ENCODE measurements around the gene HAPLN2. TPM values are rescaled to one million over a fixed set of nuclear protein-coding genes. Genes with fewer than 3 reads are reported as not detected.
A peak's percentile ranks its signal among the peaks of the same experiment; 100 is the strongest.

Gene HAPLN2
- total and polyA plus RNA-seq, 2 donors = 0.09 to 0.50 TPM

GRCh38 chr1:156638189-156638985 is 19.2 kb downstream of the HAPLN2 start:
- Histone ChIP-seq H3K36me3 (ENCODE audit: control insufficient read depth in 2 of 2, insufficient read depth in 2 of 2, low read length in 1 of 2) (no peaks in the 10 kb centered on the region), H3K27ac (ENCODE audit: low read depth in 1 of 2, low read length in 1 of 2) (no peak overlapping the region), H3K4me1 (ENCODE audit: control insufficient read depth in 2 of 2, insufficient read depth in 2 of 2, low read length in 2 of 2) (no peaks in the 10 kb centered on the region), H3K4me3 (ENCODE audit: low read length in 2 of 2) (no peak overlapping the region), H3K9me3 (ENCODE audit: control insufficient read depth in 2 of 2, insufficient read depth in 1 of 2, low read length in 1 of 2) (peaks cover 0 to 4% of the 10 kb centered on the region in 2 donors), H3K27me3 (ENCODE audit: control insufficient read depth in 2 of 2, insufficient read depth in 1 of 2, low read length in 1 of 2) (peaks cover 56 to 93% of the 10 kb centered on the region in 2 donors)
- 82% methylated on average over 8 of the region's 8 CpGs for WGBS
- DNase-seq (ENCODE audit: low read depth in 6 of 9, low spot score in 9 of 9) = no peak

DNA sequence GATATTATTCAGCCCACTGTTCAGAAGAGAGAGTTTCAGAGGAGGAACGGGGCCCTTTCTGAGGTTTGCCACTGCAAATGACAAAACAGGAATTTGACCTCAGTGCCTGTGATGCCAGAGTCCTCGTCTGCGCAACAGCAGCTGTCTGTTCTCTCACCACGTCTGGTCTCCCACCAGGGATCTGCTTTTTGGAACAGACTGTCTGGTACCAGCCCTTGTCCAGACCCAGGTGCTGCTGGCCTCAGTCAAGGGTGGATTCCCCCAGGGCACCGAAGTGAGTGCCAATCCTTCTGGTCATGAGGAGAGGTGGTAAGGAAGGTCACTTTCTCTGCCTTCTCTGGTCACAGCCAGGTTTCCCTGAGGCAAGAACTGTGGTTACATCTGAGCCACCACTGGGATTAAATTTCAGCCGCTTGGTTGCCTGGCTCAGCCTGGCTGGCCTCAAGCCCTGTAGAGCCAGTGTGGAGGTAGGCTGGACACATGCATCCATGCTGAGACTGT is 20.4 kb downstream of the HAPLN2 start:
- Histone ChIP-seq H3K27me3 (ENCODE audit: control insufficient read depth in 2 of 2, insufficient read depth in 1 of 2, low read length in 1 of 2) (peaks cover 61 to 93% of the 10 kb centered on the region in 2 donors), H3K27ac (ENCODE audit: low read depth in 1 of 2, low read length in 1 of 2) (no peak overlapping the region)
- 72% methylated on average over 6 of the region's 6 CpGs for WGBS

GRCh38 chr1:156640842-156641706 is 21.9 kb downstream of the HAPLN2 start:
- Histone ChIP-seq H3K9me3 (ENCODE audit: control insufficient read depth in 2 of 2, insufficient read depth in 1 of 2, low read length in 1 of 2) (peaks cover 0 to 4% of the 10 kb centered on the region in 2 donors), H3K36me3 (ENCODE audit: control insufficient read depth in 2 of 2, insufficient read depth in 2 of 2, low read length in 1 of 2) (no peaks in the 10 kb centered on the region), H3K27ac (ENCODE audit: low read depth in 1 of 2, low read length in 1 of 2) (no peak overlapping the region), H3K27me3 (ENCODE audit: control insufficient read depth in 2 of 2, insufficient read depth in 1 of 2, low read length in 1 of 2) (peaks cover 69 to 95% of the 10 kb centered on the region in 2 donors), H3K4me3 (ENCODE audit: low read length in 2 of 2) (no peak overlapping the region), H3K4me1 (ENCODE audit: control insufficient read depth in 2 of 2, insufficient read depth in 2 of 2, low read length in 2 of 2) (peaks cover 0 to 2% of the 10 kb centered on the region in 2 donors)
- 43% methylated on average over 6 of the region's 6 CpGs for WGBS
- no peak for DNase-seq (ENCODE audit: low read depth in 6 of 9, low spot score in 9 of 9)

More for the DNA sequence above, 20.4 kb downstream of the HAPLN2 start:
- Histone ChIP-seq H3K4me1 (ENCODE audit: control insufficient read depth in 2 of 2, insufficient read depth in 2 of 2, low read length in 2 of 2) (peaks cover 0 to 2% of the 10 kb centered on the region in 2 donors), H3K36me3 (ENCODE audit: control insufficient read depth in 2 of 2, insufficient read depth in 2 of 2, low read length in 1 of 2) (no peaks in the 10 kb centered on the region), H3K9me3 (ENCODE audit: control insufficient read depth in 2 of 2, insufficient read depth in 1 of 2, low read length in 1 of 2) (peaks cover 0 to 4% of the 10 kb centered on the region in 2 donors), H3K4me3 (ENCODE audit: low read length in 2 of 2) (no peak overlapping the region)
- DNase-seq (ENCODE audit: low read depth in 6 of 9, low spot score in 9 of 9) = no peak

- Histone ChIP-seq H3K9me3 (ENCODE audit: control insufficient read depth in 2 of 2, insufficient read depth in 1 of 2, low read length in 1 of 2) (peaks cover 0 to 4% of the 10 kb centered on the region in 2 donors), H3K4me1 (ENCODE audit: control insufficient read depth in 2 of 2, insufficient read depth in 2 of 2, low read length in 2 of 2) (peaks cover 0 to 2% of the 10 kb centered on the region in 2 donors), H3K27ac (ENCODE audit: low read depth in 1 of 2, low read length in 1 of 2) (no peak within 1 kb of the TSS), H3K4me3 (ENCODE audit: low read length in 2 of 2) (peak within 1 kb of the TSS in 1 of 2 donors; percentile 34), H3K36me3 (ENCODE audit: control insufficient read depth in 2 of 2, insufficient read depth in 2 of 2, low read length in 1 of 2) (no peaks in the 10 kb centered on the region), H3K27me3 (ENCODE audit: control insufficient read depth in 2 of 2, insufficient read depth in 1 of 2, low read length in 1 of 2) (peaks cover 74 to 97% of the 10 kb centered on the region in 2 donors)
- no peak for DNase-seq (ENCODE audit: low read depth in 6 of 9, low spot score in 9 of 9)
- WGBS = 1% methylated on average over 46 of the region's 46 CpGs
These were observed 22.6 kb downstream of the HAPLN2 start, which contains the start of gene BCAN for GRCh38 chr1:156641761-156642264. Gene BCAN, plus strand, starts transcription at chr1:156642117. Its CDS starts 3,938 bp downstream, at chr1:156646055.

- peaks cover 0 to 2% of the 10 kb centered on the region in 2 donors for H3K4me1 ChIP-seq (ENCODE audit: control insufficient read depth in 2 of 2, insufficient read depth in 2 of 2, low read length in 2 of 2)
These were observed 23.2 kb downstream of the HAPLN2 start for GRCh38 chr1:156642265-156643048.

DNA sequence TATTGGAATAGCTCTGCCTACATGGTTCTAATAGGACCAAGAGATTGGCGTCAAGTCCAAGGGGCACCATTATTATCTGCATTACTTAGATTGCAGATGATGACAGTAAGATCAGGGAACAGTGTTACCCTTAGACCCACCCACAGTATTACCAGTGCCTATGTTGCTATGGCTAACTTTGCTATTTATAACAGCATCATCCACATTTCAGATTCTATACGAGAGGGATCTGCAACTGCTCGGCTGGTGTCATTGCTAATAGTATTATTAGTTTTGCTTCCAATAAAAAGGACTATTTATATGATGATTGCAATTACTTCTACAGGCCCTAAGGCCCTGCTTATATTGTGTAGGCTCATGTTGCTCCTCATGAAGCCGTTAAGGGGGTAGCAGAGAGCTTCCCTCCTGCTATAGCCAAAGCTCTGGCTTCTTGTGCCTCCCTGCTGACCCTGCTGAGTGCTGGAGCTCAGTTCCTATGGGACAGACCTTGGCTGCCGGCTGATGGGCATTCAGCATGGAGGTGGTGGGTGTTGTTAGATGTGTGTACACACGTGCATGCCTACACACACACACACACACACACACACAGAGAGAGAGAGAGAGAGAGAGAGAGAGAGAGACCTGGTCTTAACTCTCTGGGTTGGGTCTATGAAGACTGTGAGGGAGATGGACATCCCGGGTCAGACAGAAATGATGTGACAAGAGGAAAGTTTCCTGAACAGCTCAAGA is 24.0 kb downstream of the HAPLN2 start:
- Histone ChIP-seq H3K9me3 (ENCODE audit: control insufficient read depth in 2 of 2, insufficient read depth in 1 of 2, low read length in 1 of 2) (peaks cover 0 to 4% of the 10 kb centered on the region in 2 donors), H3K4me1 (ENCODE audit: control insufficient read depth in 2 of 2, insufficient read depth in 2 of 2, low read length in 2 of 2) (peaks cover 0 to 2% of the 10 kb centered on the region in 2 donors), H3K27me3 (ENCODE audit: control insufficient read depth in 2 of 2, insufficient read depth in 1 of 2, low read length in 1 of 2) (peaks cover 85 to 100% of the 10 kb centered on the region in 2 donors), H3K4me3 (ENCODE audit: low read length in 2 of 2) (no peak overlapping the region), H3K36me3 (ENCODE audit: control insufficient read depth in 2 of 2, insufficient read depth in 2 of 2, low read length in 1 of 2) (no peaks in the 10 kb centered on the region), H3K27ac (ENCODE audit: low read depth in 1 of 2, low read length in 1 of 2) (no peak overlapping the region)
- 48% methylated on average over 7 of the region's 7 CpGs for WGBS
- no peak for DNase-seq (ENCODE audit: low read depth in 6 of 9, low spot score in 9 of 9)

More at GRCh38 chr1:156642265-156643048, 23.2 kb downstream of the HAPLN2 start:
- Histone ChIP-seq H3K27me3 (ENCODE audit: control insufficient read depth in 2 of 2, insufficient read depth in 1 of 2, low read length in 1 of 2) (peaks cover 80 to 99% of the 10 kb centered on the region in 2 donors), H3K9me3 (ENCODE audit: control insufficient read depth in 2 of 2, insufficient read depth in 1 of 2, low read length in 1 of 2) (peaks cover 0 to 4% of the 10 kb centered on the region in 2 donors), H3K27ac (ENCODE audit: low read depth in 1 of 2, low read length in 1 of 2) (no peak overlapping the region), H3K4me3 (ENCODE audit: low read length in 2 of 2) (peak overlapping the region in 1 of 2 donors; percentile 34), H3K36me3 (ENCODE audit: control insufficient read depth in 2 of 2, insufficient read depth in 2 of 2, low read length in 1 of 2) (no peaks in the 10 kb centered on the region)
- WGBS = 20% methylated on average over 40 of the region's 40 CpGs
- no peak for DNase-seq (ENCODE audit: low read depth in 6 of 9, low spot score in 9 of 9)

DNA sequence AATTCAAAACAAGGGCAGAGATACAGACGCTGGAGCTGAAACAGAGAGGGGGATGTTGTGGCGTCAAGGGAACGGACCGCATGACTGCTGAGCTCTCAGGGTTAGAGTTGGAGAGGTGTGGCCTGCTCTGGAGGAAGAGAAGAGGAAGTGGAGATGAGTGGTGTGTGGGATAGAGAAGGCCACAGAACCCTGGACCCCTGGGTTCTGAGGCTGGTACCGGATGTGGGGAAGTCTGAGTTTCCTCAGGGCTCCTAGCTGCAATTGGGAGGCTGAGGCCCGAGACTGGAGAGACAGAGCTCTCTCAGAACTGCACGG is 24.5 kb downstream of the HAPLN2 start:
- Histone ChIP-seq H3K4me1 (ENCODE audit: control insufficient read depth in 2 of 2, insufficient read depth in 2 of 2, low read length in 2 of 2) (peaks cover 0 to 2% of the 10 kb centered on the region in 2 donors), H3K27me3 (ENCODE audit: control insufficient read depth in 2 of 2, insufficient read depth in 1 of 2, low read length in 1 of 2) (peaks cover 85 to 100% of the 10 kb centered on the region in 2 donors), H3K9me3 (ENCODE audit: control insufficient read depth in 2 of 2, insufficient read depth in 1 of 2, low read length in 1 of 2) (peaks cover 0 to 4% of the 10 kb centered on the region in 2 donors), H3K36me3 (ENCODE audit: control insufficient read depth in 2 of 2, insufficient read depth in 2 of 2, low read length in 1 of 2) (no peaks in the 10 kb centered on the region), H3K27ac (ENCODE audit: low read depth in 1 of 2, low read length in 1 of 2) (no peak overlapping the region), H3K4me3 (ENCODE audit: low read length in 2 of 2) (no peak overlapping the region)
- DNase-seq (ENCODE audit: low read depth in 6 of 9, low spot score in 9 of 9) = peak in 1 of 9 donors; percentile 32
- 5% methylated on average over 7 of the region's 7 CpGs for WGBS

DNA sequence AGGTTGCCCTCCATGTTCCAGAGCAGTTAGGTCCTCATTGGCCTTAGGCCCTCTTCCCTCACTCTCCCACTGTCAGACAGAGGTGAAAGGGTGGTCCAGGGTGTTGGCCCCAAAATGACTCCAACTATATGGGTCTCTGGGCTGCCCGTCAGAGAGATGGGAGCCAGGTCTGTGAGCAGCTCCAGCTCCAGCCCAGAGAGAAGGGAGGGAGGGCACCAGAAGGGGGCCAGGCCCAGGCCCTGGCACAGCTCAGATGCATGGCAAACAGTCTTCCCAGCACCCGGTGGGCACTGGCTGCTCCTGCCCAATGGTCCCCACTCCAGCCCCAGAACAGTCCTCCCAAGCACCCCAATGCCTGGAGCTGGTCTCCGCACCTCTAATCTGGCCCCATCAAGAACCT is 24.9 kb downstream of the HAPLN2 start:
- Histone ChIP-seq H3K27me3 (ENCODE audit: control insufficient read depth in 2 of 2, insufficient read depth in 1 of 2, low read length in 1 of 2) (peaks cover 82 to 100% of the 10 kb centered on the region in 2 donors), H3K36me3 (ENCODE audit: control insufficient read depth in 2 of 2, insufficient read depth in 2 of 2, low read length in 1 of 2) (no peaks in the 10 kb centered on the region), H3K27ac (ENCODE audit: low read depth in 1 of 2, low read length in 1 of 2) (no peak overlapping the region), H3K4me1 (ENCODE audit: control insufficient read depth in 2 of 2, insufficient read depth in 2 of 2, low read length in 2 of 2) (peaks cover 0 to 2% of the 10 kb centered on the region in 2 donors), H3K4me3 (ENCODE audit: low read length in 2 of 2) (no peak overlapping the region), H3K9me3 (ENCODE audit: control insufficient read depth in 2 of 2, insufficient read depth in 1 of 2, low read length in 1 of 2) (peaks cover 0 to 4% of the 10 kb centered on the region in 2 donors)
- 84% methylated on average over 3 of the region's 3 CpGs for WGBS
- no peak for DNase-seq (ENCODE audit: low read depth in 6 of 9, low spot score in 9 of 9)
